Amygdala (tissue), 56 donors: Measurements from ENCODE around the gene LBH.

Experiments
- DNase-seq, 56 donors: peaks; one replicate each; lab custom pipeline; 2025; lab: John Stamatoyannopoulos, UW

LBH gene

GRCh38 chr2:30231212-30231995 lies at the start of gene LBH:
Gene LBH, plus strand, starts transcription at chr2:30231534. Its CDS starts 205 bp downstream, at chr2:30231739.
- DNase-seq: peak in 49 of 56 donors; percentile 27 to 83 (median 63)

- no peak for DNase-seq
Observed at GRCh38 chr2:30184035-30184434, 47.3 kb upstream of the LBH start.

DNA sequence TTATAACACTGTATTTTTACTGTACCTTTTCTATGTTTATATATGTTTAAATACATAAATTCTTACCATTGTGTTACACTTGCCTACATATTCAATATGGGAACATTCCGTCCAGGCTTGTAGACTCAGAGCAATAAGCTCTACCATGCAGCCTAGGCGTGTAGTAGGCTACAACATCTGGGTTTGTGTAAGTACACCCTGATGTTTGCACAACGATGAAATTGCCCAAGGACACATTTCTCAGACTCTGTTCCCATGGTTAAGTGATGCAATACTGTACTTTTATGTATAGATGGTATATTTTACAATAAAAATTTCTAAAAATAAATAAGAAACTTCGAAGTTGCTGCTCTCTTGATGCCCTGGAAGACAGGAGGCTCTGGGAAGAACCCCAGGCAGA lies 46.2 kb upstream of the LBH start:
- no peak for DNase-seq

- DNase-seq: no peak
Observed at GRCh38 chr2:30188292-30188691, 43.0 kb upstream of the LBH start.

GRCh38 chr2:30190637-30191036 lies 40.7 kb upstream of the LBH start:
- DNase-seq: no peak

- DNase-seq: no peak
Observed at GRCh38 chr2:30191107-30191506, 40.2 kb upstream of the LBH start.

- DNase-seq: no peak
Observed at GRCh38 chr2:30191819-30192271, 39.5 kb upstream of the LBH start.

DNA sequence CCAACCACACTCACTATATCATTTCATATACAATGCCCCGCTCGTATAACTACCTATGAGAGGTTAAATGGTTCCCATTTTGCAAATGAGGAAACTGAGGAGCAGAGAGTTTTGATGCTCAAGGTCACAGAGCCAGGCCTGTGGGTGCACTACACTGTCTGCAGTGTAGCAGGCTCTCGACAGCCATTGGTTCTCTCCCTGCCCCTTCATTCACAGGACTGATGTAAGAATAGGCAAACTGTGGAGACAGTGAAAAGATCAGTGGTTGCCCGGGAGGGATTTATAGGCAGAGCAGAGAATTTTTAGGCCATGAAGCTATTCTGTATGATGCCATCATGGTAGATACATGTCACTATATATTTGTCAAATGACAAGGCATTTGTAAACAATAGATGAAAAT lies 39.0 kb upstream of the LBH start:
- DNase-seq: no peak

DNA sequence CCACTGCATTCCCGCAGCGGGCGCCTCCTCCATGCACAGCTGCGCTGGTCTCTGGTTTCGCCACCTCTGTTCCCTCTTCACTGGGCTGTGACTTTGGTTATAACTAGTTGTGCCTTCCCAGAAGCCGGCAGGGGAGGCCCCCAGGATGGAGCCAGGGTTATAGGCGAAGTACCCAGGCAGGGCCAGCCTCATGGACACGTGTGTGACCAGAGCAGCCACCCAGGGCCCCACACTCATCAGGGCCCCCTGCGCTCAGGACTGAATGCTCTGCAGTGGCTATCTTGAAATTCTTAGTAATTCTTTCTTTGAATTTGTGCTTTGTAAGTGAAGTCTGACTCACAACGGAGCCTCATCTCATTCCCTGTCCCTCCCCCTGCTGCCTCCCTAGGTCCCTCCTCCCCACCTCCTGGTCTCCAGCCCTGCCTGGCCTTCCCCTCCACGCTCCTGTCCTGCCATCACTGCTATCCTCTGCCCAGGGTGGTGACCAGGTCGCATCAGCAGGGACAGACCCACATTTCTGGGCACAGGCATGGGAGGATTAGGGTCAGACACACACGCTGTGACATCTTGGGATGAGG lies 38.1 kb upstream of the LBH start:
- DNase-seq: no peak

GRCh38 chr2:30194421-30194820 lies 36.9 kb upstream of the LBH start:
- no peak for DNase-seq

DNA sequence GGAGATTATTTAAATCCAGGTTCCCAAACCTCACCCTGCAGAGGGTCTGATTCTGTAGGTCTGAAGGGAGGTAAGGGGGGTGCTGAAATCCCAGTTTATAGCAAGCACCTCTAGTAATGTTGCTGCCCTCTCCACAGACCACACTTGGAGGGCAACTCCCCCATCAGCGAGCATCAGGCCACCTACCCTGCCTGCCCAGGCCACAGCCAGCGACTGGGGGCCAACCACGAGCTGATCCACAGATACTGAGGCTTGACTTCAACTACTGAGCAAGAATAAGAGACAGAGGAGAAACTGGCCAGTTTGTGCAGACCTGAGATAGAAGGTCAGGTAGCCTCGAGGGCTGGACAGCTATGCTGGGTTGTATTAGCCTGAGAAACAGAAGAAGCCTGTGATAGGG lies 36.3 kb upstream of the LBH start:
- no peak for DNase-seq

DNA sequence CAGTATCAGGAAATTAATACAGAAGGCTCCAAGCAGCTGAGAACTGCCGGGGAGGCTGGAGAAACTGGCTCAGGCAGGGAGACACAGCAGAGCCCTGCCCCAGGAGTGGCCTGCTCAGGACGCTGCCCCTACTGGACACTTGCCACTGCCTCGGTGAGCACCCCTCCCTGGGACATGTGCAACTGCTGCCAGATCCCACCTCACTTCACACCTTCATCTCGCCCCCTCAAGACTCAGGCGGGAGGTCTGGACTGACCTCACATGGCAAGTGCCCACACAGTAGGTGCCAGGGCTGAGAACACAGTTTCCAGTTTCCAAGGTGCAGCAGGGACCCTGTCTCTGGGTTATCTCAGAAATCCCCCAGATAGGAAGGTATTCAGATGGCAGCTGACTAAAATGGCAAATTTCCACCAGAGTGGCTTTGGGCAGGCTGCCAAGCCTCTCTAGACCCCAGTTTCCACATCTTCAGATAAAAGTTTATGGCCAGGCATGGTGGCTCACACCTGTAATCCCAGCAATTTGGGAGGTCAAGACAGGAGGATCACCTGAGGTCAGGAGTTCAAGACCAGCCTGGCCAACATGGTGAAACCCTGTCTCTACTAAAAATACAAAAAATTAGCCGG lies 33.7 kb upstream of the LBH start:
- no peak for DNase-seq

GRCh38 chr2:30201990-30202389 lies 29.3 kb upstream of the LBH start:
- peak in 13 of 56 donors; percentile 4 to 39 (median 15) for DNase-seq

- DNase-seq: peak in 1 of 56 donors; percentile 14
Observed at GRCh38 chr2:30203156-30203555, 28.2 kb upstream of the LBH start.

DNA sequence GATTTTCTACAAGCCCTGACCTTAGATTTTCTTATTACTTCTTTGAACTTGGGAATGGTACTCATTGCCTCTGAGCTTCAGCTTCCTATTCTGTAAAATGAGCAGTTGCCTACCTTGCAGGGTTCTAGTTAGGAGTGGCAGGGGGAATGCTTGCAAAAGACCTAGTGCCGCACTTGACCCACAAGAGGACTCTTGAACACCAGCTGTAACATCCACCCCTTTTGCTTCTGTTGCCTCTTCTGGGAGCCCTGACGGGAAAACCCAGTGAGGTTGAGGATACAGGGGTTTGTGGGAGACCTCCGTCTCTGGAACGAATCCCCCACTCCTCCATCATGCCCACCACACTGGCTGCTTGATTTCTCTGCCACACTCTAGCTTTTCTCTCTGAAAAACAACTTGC lies 27.1 kb upstream of the LBH start:
- no peak for DNase-seq

- DNase-seq: no peak
Observed at GRCh38 chr2:30205456-30205855, 25.9 kb upstream of the LBH start.

GRCh38 chr2:30206461-30207430 lies 24.6 kb upstream of the LBH start:
- no peak for DNase-seq

- DNase-seq: peak in 33 of 56 donors; percentile 10 to 70 (median 28)
Observed at GRCh38 chr2:30208453-30208852, 22.9 kb upstream of the LBH start.

- DNase-seq: no peak
Observed at GRCh38 chr2:30209227-30209626, 22.1 kb upstream of the LBH start.

DNA sequence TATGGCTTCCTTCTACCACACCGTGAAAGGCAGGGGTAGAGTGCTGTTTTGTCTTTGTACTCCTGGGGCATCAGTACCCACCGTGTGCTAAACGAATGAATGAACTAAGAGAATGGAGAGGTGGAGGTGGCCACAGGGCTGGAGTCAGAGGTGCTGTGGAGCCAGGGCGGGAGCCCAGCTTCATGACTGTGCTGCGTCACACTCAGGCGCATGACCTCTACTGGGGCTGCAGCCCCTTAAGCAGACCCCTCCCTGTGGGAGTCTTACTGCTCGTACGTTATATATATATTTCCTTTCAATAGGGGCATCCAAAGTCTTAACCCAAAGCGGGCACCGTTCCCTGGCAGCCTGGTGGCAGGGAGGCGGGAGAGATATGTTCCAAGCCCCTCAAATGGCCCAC lies 18.0 kb upstream of the LBH start:
- no peak for DNase-seq
